Measurements from ENCODE around the gene SNX32.

GRCh38 chr11:65884716-65885092, 50.9 kb downstream of the SNX32 start:
- peak; percentile 97 to 99 (median 98) for TF ChIP-seq CTCF (IDR thresholded peaks at IDR 0.05)
- TF ChIP-seq POLR2A (IDR thresholded peaks at IDR 0.05) = no peak

Measured in uterus (tissue), 2 donors.